ENCODE measurements around the gene ATP11A.

DNA sequence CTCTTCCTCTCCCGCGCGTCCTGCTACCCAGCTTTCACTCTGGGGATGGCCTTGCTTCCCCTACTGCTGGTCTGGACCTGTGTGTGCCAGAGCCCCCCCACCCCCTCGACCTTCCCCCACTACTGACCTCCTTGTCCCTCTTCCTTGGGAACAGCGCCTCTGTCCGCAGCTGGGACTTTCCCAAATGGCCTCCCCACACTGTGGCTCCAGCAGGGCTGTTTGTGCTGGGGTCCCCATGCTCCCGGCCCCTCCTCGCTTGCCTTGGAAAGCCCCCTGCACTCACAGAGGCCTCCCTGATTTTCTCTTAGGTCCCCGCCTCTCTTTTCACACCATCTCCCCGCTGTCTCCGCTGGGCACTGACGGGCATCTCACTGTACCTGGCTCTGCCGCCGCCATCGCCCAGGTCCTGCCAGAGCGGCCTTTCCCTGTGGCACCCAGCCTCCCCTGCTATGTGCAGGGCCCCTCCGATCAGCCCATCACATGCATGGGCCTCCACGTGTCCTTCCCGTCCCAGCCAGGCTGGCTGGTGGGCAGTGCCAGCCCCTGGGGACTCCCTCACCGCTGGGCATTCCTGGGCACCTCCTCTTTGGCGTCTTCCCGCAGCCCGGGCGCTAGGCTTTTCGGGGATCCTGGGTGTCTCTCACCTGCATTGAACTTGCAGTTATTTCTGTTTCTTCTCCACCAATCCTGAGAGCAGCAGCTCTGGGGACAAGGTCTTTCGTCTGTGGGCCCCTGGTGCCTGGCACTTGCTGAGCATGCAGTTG, 118.7 kb downstream of the ATP11A start:
- TF ChIP-seq NFIC (IDR thresholded peaks at IDR 0.05; ENCODE audit: low read depth, low read length), result no peak
- TF ChIP-seq NRF1 (conservative IDR thresholded peaks at IDR 0.05; ENCODE audit: low read depth, low read length), result no peak
- TF ChIP-seq, protein P1, sequence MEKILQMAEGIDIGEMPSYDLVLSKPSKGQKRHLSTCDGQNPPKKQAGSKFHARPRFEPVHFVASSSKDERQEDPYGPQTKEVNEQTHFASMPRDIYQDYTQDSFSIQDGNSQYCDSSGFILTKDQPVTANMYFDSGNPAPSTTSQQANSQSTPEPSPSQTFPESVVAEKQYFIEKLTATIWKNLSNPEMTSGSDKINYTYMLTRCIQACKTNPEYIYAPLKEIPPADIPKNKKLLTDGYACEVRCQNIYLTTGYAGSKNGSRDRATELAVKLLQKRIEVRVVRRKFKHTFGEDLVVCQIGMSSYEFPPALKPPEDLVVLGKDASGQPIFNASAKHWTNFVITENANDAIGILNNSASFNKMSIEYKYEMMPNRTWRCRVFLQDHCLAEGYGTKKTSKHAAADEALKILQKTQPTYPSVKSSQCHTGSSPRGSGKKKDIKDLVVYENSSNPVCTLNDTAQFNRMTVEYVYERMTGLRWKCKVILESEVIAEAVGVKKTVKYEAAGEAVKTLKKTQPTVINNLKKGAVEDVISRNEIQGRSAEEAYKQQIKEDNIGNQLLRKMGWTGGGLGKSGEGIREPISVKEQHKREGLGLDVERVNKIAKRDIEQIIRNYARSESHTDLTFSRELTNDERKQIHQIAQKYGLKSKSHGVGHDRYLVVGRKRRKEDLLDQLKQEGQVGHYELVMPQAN (conservative IDR thresholded peaks at IDR 0.05), result no peak
- no peak for TF ChIP-seq RAD21 (IDR thresholded peaks at IDR 0.05; ENCODE audit: insufficient read depth, low read depth, low read length)
- no peak for TF ChIP-seq RFX5 (IDR thresholded peaks at IDR 0.05; ENCODE audit: low read depth, low read length)
- no peak for TF ChIP-seq ZNF24 (IDR thresholded peaks at IDR 0.05)

All from GM12878 (cell line).